Fibroblast of lung (primary cell): Measurements from ENCODE around the gene TUBGCP2.

Source experiments
- CTCF ChIP-seq, 2 donors: IDR thresholded peaks in 1 of 2; conservative IDR thresholded peaks in 1 of 2; 1 replicate in 1 of 2; 2 replicates in 1 of 2; pipeline ENCODE4 v1.5.1; 2011 to 2012; ENCODE audit warnings: low read length in 2 of 2, control low read depth in 1 of 2, inconsistent platforms in 1 of 2, low read depth in 1 of 2, mild to moderate bottlenecking in 1 of 2
- EZH2 ChIP-seq: IDR thresholded peaks from 2 replicates; pipeline ENCODE4 v1.5.1; 2012; ENCODE audit warnings: low read length, control low read depth, mild to moderate bottlenecking; ENCODE audit errors: missing control alignments

GRCh38 chr10:133285217-133285616 lies 23.5 kb downstream of the TUBGCP2 start:
- TF ChIP-seq CTCF (conservative IDR thresholded peaks at IDR 0.05 in 1 of 2, IDR thresholded peaks at IDR 0.05 in 1 of 2; ENCODE audit: low read depth in 1 of 2, low read length in 2 of 2) = no peak
- TF ChIP-seq EZH2 = no peak
